Activated naive CD8-positive, alpha-beta T cell (primary cell): Measurements from ENCODE around the gene YBEY.
"Not testable (repeated sequence)": the region's sequence is repeated elsewhere in the genome, so short reads cannot be mapped to it uniquely, and the experiment has no call there.

ENCODE experiments used
- H3K27ac Mint-ChIP-seq: one replicate; pipeline ENCODE4 v1.8.0; 2021; ENCODE audit warnings: mixed read lengths
- H3K27me3 Mint-ChIP-seq: one replicate; pipeline ENCODE4 v1.8.0; 2021; ENCODE audit warnings: mixed read lengths
- H3K36me3 Mint-ChIP-seq: one replicate; pipeline ENCODE4 v1.8.0; 2021; ENCODE audit warnings: mixed read lengths
- H3K4me1 Mint-ChIP-seq: one replicate; pipeline ENCODE4 v1.8.0; 2021; ENCODE audit warnings: low read depth, mixed read lengths
- H3K4me3 Mint-ChIP-seq: one replicate; pipeline ENCODE4 v1.8.0; 2021; ENCODE audit warnings: mild to moderate bottlenecking, mixed read lengths
- H3K9me3 Mint-ChIP-seq: one replicate; pipeline ENCODE4 v1.8.0; 2021; ENCODE audit warnings: low read depth, mixed read lengths

Gene YBEY

DNA sequence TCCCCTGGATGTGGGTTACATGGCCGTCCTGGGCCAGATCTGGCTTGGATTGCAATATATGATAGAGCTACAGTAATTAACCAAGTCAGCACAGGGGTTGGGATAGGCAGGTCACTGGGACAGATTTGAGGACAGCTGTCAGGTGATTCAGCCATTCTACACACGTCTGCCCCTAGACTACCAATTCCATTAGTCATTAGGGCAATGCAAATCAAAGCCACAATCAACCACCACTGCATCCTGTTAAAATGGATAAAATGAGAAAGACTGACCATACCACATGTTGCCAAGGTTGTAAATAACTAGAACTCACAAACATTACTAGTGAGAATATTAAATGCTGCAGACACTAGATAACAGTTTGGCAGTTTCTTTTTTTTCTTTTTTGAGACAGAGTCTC is 21.5 kb downstream of the YBEY start:
- Mint-ChIP-seq H3K9me3 (no peaks in the 10 kb centered on the region), H3K27me3 (no peaks in the 10 kb centered on the region), H3K4me3 (no peak overlapping the region), H3K36me3 (peaks cover 8% of the 10 kb centered on the region), H3K4me1 (no peaks in the 10 kb centered on the region), H3K27ac (no peak overlapping the region)

DNA sequence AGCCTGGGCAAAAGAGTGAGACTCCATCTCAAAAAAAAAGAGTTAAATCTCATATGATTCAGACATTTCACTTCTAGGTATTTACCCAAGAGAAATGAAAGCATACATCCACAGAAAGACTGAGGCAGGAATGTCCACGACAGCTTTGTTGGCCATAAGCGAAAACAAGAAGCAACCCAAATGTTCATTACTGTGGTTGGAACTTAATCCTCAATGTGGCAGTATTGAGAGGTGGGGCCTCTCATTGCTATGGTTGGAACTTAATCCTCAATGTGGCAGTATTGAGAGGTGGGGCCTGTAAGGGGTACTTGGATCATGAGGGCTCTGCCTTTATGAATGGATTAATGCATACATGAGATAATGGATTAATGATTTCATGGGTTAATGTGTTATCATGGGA is 22.3 kb downstream of the YBEY start:
- no peak overlapping the region for H3K27ac Mint-ChIP-seq
- no peaks in the 10 kb centered on the region for H3K9me3 Mint-ChIP-seq
- no peak overlapping the region for H3K4me3 Mint-ChIP-seq
- no peaks in the 10 kb centered on the region for H3K4me1 Mint-ChIP-seq
- H3K36me3 Mint-ChIP-seq, result peaks cover 8% of the 10 kb centered on the region
- no peaks in the 10 kb centered on the region for H3K27me3 Mint-ChIP-seq

DNA sequence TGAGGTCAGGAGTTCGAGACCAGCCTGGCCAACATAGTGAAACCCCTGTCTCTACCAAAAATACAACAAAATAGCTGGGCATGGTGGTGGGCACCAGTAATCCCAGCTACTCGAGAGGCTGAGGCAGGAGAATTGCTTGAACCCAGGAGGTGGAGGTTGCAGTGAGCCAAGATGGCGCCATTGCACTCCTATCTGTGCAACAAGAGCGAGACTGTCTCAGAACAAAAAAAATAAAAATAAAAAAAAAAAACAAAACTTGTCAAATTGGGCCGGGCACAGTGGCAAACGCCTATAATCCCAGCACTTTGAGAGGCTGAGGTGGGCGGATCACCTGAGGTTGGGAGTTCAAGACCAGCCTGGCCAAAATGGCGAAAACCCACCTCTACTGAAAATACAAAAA is 24.1 kb downstream of the YBEY start:
- not testable (repeated sequence) for H3K4me1 Mint-ChIP-seq, H3K36me3 Mint-ChIP-seq

DNA sequence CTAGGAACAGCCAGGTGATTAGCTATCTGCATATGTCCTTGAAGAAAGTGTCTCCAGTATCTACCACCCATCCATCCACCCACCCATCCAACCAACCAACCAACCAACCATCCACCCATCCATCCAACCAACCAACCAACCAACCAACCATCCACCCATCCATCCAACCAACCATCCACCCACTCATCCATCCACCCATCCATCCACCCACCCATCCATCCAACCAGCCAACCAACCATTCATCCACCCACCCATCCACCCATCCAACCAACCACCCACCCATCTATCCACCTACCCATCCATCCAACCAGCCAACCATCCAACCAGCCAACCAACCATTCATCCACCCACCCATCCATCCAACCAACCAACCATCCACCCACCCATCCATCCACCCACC is 25.4 kb downstream of the YBEY start:
- Mint-ChIP-seq H3K4me3 (no peak overlapping the region), H3K27ac (no peak overlapping the region), H3K27me3 (no peaks in the 10 kb centered on the region), H3K4me1 (no peaks in the 10 kb centered on the region), H3K36me3 (peaks cover 2% of the 10 kb centered on the region), H3K9me3 (no peaks in the 10 kb centered on the region)

More for the DNA sequence above, 24.1 kb downstream of the YBEY start:
- not testable (repeated sequence) for H3K4me3 Mint-ChIP-seq, H3K27me3 Mint-ChIP-seq, H3K9me3 Mint-ChIP-seq, H3K27ac Mint-ChIP-seq

DNA sequence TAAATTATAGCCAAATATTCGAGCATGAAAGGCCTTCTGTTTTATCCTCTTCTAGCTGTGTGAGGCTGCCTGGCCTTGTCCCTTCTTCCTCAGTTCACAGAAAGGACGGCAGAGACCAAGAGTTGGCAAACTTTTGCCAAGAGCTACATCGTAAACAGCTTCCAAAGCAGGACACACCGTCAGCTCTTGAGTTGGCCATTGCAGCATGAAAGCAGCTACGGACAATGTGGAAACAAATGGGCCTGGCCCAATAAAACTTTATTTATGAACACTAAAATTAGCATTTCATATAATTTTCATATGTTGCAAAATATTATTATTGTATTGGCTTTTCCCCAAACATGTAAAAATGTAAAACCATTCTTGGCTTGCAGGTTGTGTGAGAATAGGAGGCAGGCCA is 26.8 kb downstream of the YBEY start:
- H3K4me1 Mint-ChIP-seq, result no peaks in the 10 kb centered on the region
- H3K36me3 Mint-ChIP-seq, result no peaks in the 10 kb centered on the region
- no peaks in the 10 kb centered on the region for H3K27me3 Mint-ChIP-seq
- H3K4me3 Mint-ChIP-seq, result no peak overlapping the region
- H3K27ac Mint-ChIP-seq, result no peak overlapping the region
- no peaks in the 10 kb centered on the region for H3K9me3 Mint-ChIP-seq

DNA sequence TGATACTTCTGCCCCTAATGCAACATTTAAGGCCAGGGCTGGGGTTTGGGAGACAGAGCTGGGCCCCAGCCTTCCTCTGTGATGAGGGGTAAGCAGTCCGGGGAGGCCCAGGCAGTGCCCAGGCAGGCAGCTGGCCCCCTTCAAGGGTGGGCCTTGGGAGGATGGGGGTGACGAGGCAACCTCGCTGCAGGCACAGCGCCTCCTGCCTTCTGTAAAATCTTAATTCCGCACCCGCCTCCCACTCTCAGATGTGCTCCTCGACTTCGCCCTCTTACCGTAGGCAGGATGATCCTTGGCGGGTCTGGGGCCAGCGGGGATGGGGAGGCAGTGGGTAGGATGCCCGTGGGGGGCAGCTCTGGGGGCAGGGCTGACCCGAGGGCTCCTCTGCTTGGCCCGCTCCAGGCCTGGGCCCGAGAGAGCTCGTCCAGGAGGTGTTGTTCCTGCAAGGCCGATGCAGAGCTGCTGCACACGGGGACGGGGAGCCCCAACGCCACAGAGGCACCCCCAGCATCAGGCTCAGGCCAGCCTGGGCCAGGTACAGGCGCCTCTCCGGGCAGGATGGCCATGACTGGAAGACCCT is 28.4 kb downstream of the YBEY start:
- no peaks in the 10 kb centered on the region for H3K4me1 Mint-ChIP-seq

DNA sequence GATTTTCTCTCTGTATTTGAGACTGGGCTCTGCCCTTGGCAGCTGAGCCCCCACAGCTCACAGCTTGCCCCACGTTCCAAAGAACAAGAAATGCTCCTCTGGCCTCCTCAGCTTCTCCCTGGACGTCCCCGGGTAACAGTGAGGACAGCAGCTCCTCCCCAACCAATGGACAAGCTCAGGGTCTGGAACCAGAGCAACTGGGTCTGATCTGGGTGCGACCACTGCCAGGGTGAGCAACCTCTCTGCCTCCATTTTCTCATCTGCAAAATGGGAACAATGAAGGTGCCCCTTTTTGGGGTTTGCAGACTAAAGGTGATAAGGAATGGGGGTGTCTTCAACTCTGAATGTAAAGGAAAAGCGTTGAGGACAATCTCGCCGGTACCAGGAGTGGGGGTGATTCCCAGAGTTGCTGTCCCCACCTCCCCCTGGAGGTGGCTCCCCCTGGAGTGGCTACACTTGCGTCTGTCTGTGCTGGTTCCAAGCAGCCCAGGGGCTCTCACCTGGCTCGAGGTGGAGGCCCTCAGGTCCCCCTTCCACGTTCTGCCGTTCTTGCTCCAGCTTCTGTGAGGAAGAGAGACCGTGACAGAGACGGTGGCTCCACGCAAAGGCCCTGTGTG is 30.7 kb downstream of the YBEY start:
- no peak overlapping the region for H3K4me3 Mint-ChIP-seq
- peaks cover 7% of the 10 kb centered on the region for H3K4me1 Mint-ChIP-seq
- no peak overlapping the region for H3K27ac Mint-ChIP-seq
- no peaks in the 10 kb centered on the region for H3K36me3 Mint-ChIP-seq
- no peaks in the 10 kb centered on the region for H3K9me3 Mint-ChIP-seq
- H3K27me3 Mint-ChIP-seq, result no peaks in the 10 kb centered on the region

More for the DNA sequence above, 28.4 kb downstream of the YBEY start:
- Mint-ChIP-seq H3K36me3 (no peaks in the 10 kb centered on the region), H3K27ac (no peak overlapping the region), H3K4me3 (no peak overlapping the region), H3K27me3 (no peaks in the 10 kb centered on the region), H3K9me3 (no peaks in the 10 kb centered on the region)

DNA sequence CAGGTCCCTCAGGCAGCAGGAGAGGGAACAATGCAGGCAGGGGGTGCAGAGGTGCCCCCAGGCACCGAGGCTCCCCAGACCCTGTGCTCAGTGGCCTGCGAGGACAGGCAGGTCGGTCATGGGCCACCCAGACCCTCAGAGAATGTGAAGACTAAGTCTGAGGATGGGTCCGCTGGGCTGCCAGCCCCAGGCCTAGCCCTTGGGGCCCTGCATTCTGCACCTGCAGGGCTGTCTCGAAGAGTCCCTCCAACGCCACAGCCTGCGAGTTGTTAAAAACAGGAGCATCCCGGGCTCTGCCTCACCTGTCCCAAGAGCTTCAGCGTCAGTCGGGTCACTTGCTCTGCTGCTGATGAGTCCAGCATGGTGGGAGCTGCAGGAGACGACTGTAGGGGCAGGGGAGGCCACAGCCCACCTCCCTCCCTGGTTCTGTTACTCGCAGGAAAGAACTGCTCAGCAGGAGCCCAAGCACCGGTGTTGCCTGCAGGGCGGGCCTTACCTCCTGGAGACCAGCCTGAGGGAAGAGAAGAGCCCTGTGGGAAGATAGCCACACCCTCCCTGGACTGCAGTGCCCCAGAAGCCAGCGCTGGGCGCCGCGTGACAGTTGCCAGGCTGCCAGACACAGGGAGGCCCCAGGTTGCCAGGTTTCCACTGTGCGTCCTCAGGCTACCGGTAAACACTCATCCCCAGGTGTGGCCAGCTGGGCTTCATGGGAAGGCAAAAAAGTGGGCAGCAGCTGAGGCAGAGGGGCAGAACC is 31.7 kb downstream of the YBEY start:
- H3K4me3 Mint-ChIP-seq, result no peak overlapping the region
- no peaks in the 10 kb centered on the region for H3K36me3 Mint-ChIP-seq
- peaks cover 17% of the 10 kb centered on the region for H3K4me1 Mint-ChIP-seq
- H3K27me3 Mint-ChIP-seq, result no peaks in the 10 kb centered on the region
- H3K27ac Mint-ChIP-seq, result no peak overlapping the region
- no peaks in the 10 kb centered on the region for H3K9me3 Mint-ChIP-seq

DNA sequence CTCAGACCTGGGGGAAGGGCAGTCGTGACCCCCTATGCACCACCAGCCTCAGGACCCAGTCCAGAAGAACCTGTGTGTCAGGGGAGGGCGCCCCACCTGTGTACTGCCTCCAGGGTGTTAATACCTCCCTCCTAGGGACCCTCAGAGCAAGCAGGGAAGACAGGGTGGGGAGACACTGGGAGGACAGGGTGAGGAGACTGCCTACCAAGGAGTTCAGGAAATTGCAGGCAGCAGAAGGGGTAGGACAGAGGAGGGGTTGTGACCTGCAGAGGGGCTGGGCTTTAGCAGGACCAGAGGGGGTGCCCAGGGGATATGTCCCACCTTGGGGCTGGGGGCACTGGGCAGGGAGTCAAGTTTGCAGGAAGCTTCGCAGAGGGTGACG is 32.3 kb downstream of the YBEY start:
- H3K9me3 Mint-ChIP-seq, result no peaks in the 10 kb centered on the region
- H3K27ac Mint-ChIP-seq, result no peak overlapping the region
- H3K4me3 Mint-ChIP-seq, result no peak overlapping the region
- peaks cover 21% of the 10 kb centered on the region for H3K4me1 Mint-ChIP-seq
- H3K36me3 Mint-ChIP-seq, result no peaks in the 10 kb centered on the region
- H3K27me3 Mint-ChIP-seq, result no peaks in the 10 kb centered on the region

DNA sequence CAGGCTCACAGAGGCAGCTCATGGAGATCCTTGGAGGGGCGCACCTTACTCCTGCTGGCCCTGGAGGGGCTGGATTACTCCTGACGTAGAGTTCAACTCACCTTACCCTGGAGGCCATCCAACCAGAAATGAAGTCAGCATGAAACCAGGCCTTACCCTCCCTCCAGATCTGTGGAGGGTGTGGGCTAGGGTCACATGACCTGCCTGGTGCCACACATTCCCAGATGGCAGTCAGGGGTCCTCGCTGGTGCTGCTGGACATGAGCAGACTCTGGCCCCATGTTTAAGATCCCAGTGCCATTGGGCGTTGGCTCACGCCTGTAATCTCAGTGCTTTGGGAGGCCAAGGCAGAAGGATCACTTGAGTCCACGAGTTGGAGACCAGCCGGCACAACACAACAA is 33.0 kb downstream of the YBEY start:
- H3K4me1 Mint-ChIP-seq, result peaks cover 21% of the 10 kb centered on the region
- no peak overlapping the region for H3K4me3 Mint-ChIP-seq
- no peak overlapping the region for H3K27ac Mint-ChIP-seq
- no peaks in the 10 kb centered on the region for H3K9me3 Mint-ChIP-seq
- H3K36me3 Mint-ChIP-seq, result no peaks in the 10 kb centered on the region
- no peaks in the 10 kb centered on the region for H3K27me3 Mint-ChIP-seq

DNA sequence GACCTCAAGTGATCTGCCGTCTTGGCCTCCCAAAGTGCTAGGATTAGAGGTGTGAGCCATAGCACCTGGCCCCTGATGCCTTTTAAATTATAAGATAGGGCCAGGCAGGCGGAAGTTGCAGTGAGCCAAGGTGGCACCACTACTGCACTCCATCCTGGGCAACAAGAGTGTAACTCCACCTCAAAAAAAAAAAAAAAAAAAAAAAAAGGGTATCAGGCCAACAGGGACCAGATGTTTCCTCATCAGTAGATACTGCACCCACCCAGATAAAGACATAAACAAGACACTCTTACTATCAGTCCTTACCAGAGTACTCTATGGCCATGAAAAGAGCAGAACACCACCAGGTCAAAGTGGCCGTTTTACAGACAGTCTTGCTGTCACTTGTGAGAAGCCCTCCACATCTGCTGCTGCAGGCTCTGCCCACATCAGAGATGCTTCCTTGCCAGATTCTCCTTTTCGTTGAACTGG is 34.2 kb downstream of the YBEY start:
- H3K27me3 Mint-ChIP-seq, result no peaks in the 10 kb centered on the region
- H3K4me1 Mint-ChIP-seq, result peaks cover 22% of the 10 kb centered on the region
- no peaks in the 10 kb centered on the region for H3K9me3 Mint-ChIP-seq
- peaks cover under 1% of the 10 kb centered on the region for H3K36me3 Mint-ChIP-seq
- H3K4me3 Mint-ChIP-seq, result no peak overlapping the region
- no peak overlapping the region for H3K27ac Mint-ChIP-seq

DNA sequence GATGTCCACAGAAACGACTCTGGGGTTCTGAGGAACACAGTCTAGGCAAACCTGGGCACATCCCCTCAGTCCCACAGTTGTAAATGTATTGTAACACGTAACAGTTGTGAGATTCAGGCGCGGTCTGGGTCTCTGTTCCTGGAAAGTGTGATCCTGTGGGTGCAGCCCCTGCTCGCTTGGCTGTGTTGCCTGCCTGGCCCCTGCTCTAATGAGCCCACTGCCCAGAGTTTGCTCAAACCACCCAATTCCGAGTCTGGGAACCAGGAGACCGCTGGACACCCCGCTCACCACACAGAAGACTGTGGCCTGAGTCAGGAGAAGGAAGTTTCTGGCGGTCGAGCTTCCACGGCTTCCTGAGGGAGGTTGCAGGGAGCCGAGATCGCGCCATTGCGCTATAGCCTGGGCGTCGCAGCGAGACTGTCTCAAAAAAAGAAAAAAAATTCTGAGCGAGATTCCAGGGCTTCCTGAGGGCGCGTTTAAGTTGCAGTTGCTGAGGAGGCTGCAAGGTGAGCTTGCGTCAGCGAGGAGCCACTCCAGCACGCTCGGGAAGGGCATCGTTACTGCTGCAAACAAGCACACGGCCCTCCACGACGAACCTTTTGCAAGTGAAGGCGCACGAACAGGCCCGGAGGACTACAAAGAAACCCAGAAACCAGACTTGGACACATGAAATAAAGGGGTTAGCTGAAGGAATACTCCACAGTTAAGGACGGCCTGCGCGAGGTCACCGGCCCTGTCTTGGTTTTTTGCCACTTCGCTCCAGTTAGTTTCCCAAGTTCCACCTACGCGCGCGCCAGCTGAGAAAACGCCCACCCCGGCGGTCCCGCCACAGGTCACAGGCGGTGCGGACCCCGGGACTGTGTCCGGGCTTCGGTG is 36.4 kb downstream of the YBEY start:
- Mint-ChIP-seq H3K36me3 (peaks cover 5% of the 10 kb centered on the region), H3K27me3 (no peaks in the 10 kb centered on the region), H3K9me3 (no peaks in the 10 kb centered on the region), H3K4me3 (peak overlapping the region; percentile 94), H3K4me1 (peaks cover 34% of the 10 kb centered on the region), H3K27ac (peak overlapping the region; percentile 89)

DNA sequence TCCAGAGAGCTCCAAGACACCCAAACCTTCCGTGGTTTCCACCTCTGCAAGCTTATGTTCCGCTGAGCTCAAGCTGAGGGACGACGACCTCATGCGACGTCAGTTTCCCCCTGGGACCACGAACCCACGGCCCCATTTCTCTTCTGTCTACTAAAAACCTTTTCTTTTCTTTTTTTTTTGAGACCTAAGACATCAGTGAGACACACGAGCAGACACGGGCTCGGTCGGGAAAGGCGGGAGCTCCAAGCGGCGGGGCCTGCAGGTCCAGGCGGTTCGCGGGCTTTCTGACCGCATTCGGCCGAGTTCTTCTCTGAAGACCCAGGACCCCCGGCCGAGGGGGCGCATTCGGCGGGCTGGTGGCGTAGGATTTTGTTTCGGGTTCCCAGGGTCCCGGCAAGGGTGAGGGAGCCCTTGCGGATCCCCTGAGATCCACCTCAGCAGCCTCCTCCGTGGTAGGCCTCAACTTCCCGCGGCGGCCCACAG is 37.1 kb downstream of the YBEY start:
- Mint-ChIP-seq H3K4me3 (peak overlapping the region; percentile 94), H3K27ac (peak overlapping the region; percentile 89), H3K36me3 (peaks cover 5% of the 10 kb centered on the region), H3K4me1 (peaks cover 34% of the 10 kb centered on the region), H3K27me3 (no peaks in the 10 kb centered on the region), H3K9me3 (no peaks in the 10 kb centered on the region)

DNA sequence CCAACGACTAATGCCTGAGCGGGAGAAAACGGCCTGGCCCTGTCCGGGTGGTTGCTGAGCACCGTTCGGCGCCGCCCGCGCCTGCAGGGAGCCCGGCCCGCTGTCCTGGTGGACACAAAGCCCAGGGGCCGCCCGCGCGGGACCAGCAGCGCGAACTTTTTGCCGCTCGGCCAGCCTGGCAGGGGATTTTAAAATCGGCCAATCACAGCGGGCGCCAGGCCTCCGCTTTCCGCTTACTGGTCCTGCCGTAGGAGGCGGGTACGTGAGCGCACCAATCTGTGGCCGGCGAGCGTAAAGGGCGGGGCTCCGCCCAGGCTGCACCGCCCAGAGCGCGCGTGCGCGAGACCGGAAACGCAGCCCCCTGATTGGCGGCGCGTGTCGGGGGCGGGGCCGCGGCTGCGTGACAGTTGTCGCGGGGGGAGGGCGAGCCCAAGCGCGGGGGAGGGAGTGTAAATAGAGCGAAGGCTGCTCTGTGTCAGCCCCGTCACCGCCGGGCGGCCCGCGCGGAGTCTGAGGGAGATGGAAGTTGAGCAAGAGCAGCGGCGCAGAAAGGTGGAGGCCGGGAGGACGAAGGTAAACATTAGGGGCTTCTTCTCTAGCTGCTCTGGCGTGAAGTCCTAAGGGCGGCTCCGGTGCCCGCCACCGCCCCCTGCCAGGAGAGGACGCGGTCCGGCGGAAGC is 37.7 kb downstream of the YBEY start, which contains the start of the genes C21orf58 and PCNT:
C21orf58 (minus strand) TSS at position 161 of the 680 bp plus-strand sequence. CDS start 1,132 bp downstream, outside the sequence.
PCNT (plus strand) TSS at position 447 of the 680 bp plus-strand sequence; CDS start at position 520, 73 bp downstream.
- Mint-ChIP-seq H3K4me1 (peaks cover 34% of the 10 kb centered on the region), H3K27ac (peak within 1 kb of the TSS; percentile 96), H3K9me3 (no peaks in the 10 kb centered on the region), H3K4me3 (peak within 1 kb of the TSS; percentile 94), H3K36me3 (peaks cover 5% of the 10 kb centered on the region), H3K27me3 (no peaks in the 10 kb centered on the region)
